ENCODE data around the gene DYSF.

- TF ChIP-seq, protein P1, sequence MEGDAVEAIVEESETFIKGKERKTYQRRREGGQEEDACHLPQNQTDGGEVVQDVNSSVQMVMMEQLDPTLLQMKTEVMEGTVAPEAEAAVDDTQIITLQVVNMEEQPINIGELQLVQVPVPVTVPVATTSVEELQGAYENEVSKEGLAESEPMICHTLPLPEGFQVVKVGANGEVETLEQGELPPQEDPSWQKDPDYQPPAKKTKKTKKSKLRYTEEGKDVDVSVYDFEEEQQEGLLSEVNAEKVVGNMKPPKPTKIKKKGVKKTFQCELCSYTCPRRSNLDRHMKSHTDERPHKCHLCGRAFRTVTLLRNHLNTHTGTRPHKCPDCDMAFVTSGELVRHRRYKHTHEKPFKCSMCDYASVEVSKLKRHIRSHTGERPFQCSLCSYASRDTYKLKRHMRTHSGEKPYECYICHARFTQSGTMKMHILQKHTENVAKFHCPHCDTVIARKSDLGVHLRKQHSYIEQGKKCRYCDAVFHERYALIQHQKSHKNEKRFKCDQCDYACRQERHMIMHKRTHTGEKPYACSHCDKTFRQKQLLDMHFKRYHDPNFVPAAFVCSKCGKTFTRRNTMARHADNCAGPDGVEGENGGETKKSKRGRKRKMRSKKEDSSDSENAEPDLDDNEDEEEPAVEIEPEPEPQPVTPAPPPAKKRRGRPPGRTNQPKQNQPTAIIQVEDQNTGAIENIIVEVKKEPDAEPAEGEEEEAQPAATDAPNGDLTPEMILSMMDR (tag by site-specific recombination; IDR thresholded peaks at IDR 0.05): no peak
- no peak for TF ChIP-seq ZBTB49 (tag by site-specific recombination; IDR thresholded peaks at IDR 0.05; ENCODE audit: low read depth)
- TF ChIP-seq, protein P2, sequence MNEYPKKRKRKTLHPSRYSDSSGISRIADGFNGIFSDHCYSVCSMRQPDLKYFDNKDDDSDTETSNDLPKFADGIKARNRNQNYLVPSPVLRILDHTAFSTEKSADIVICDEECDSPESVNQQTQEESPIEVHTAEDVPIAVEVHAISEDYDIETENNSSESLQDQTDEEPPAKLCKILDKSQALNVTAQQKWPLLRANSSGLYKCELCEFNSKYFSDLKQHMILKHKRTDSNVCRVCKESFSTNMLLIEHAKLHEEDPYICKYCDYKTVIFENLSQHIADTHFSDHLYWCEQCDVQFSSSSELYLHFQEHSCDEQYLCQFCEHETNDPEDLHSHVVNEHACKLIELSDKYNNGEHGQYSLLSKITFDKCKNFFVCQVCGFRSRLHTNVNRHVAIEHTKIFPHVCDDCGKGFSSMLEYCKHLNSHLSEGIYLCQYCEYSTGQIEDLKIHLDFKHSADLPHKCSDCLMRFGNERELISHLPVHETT (tag by site-specific recombination; IDR thresholded peaks at IDR 0.05): no peak
- no peak for TF ChIP-seq ZNF530 (tag by site-specific recombination; IDR thresholded peaks at IDR 0.05; ENCODE audit: low read depth)
Measured at GRCh38 chr2:71715951-71716696, 262.8 kb downstream of the DYSF start.

All from HEK293 (cell line).